ENCODE measurements around the gene RFXAP. TPM values are rescaled to one million over a fixed set of nuclear protein-coding genes. Genes with fewer than 3 reads are reported as not detected.

Gene RFXAP
- total RNA-seq, 1 experiment from 2014 or later = 4.4 TPM

GRCh38 chr13:36817996-36818803 lies 822 bp upstream of the RFXAP start (continued):
- TF ChIP-seq, protein P1, sequence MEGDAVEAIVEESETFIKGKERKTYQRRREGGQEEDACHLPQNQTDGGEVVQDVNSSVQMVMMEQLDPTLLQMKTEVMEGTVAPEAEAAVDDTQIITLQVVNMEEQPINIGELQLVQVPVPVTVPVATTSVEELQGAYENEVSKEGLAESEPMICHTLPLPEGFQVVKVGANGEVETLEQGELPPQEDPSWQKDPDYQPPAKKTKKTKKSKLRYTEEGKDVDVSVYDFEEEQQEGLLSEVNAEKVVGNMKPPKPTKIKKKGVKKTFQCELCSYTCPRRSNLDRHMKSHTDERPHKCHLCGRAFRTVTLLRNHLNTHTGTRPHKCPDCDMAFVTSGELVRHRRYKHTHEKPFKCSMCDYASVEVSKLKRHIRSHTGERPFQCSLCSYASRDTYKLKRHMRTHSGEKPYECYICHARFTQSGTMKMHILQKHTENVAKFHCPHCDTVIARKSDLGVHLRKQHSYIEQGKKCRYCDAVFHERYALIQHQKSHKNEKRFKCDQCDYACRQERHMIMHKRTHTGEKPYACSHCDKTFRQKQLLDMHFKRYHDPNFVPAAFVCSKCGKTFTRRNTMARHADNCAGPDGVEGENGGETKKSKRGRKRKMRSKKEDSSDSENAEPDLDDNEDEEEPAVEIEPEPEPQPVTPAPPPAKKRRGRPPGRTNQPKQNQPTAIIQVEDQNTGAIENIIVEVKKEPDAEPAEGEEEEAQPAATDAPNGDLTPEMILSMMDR (IDR thresholded peaks at IDR 0.05 in 2 of 3, conservative IDR thresholded peaks at IDR 0.05 in 1 of 3; ENCODE audit: borderline replicate concordance in 1 of 3, insufficient read depth in 1 of 3, low read depth in 2 of 3, low read length in 2 of 3) = no peak; a peak in 2 of 6 replicates
- TF ChIP-seq FOSL1 (IDR thresholded peaks at IDR 0.05; ENCODE audit: low read depth) (no peak), CEBPB (IDR thresholded peaks at IDR 0.05; ENCODE audit: low read depth) (no peak), YY1 (IDR thresholded peaks at IDR 0.05; ENCODE audit: extremely low read depth, insufficient replicate concordance, low read depth, low read length) (no peak), POLR2A (IDR thresholded peaks at IDR 0.05; ENCODE audit: borderline replicate concordance, extremely low read depth, insufficient read depth, insufficient read length) (no peak)

GRCh38 chr13:36819739-36820090 lies 693 bp downstream of the RFXAP start:
- Histone ChIP-seq H2AFZ (ENCODE audit: low read depth, low read length, poor library complexity, severe bottlenecking) (no peak overlapping the region), H3K9me2 (ENCODE audit: insufficient read depth) (no peaks in the 10 kb centered on the region), H3K79me2 (ENCODE audit: insufficient read depth, low read length) (peaks cover 46% of the 10 kb centered on the region), H3K4me3 (replicated peaks in 1 of 2; ENCODE audit: low read depth in 1 of 2, low read length in 2 of 2) (peak overlapping the region; percentile 72 to 81), H3K9me3 (ENCODE audit: control insufficient read depth in 1 of 2, insufficient read depth in 1 of 2, low read depth in 1 of 2, low read length in 2 of 2) (no peaks in the 10 kb centered on the region), H3K27me3 (ENCODE audit: insufficient read depth, low read length) (no peaks in the 10 kb centered on the region), H3K36me3 (ENCODE audit: control insufficient read depth in 1 of 2, insufficient read depth in 2 of 2, low read length in 2 of 2) (no peaks in the 10 kb centered on the region), H3K9ac (ENCODE audit: low read length) (peak overlapping the region; percentile 72), H3K4me2 (ENCODE audit: low read length) (peak overlapping the region; percentile 96), H3K4me1 (ENCODE audit: control insufficient read depth in 1 of 2, insufficient read depth in 2 of 2, low read length in 2 of 2) (peaks cover 3 to 21% of the 10 kb centered on the region in 2 experiments; a peak in 3 of 4 replicates), H3K27ac (ENCODE audit: low read depth, low read length) (no peak overlapping the region; the same call in 1 of the 2 replicates), H4K20me1 (ENCODE audit: insufficient read depth) (no peaks in the 10 kb centered on the region)
- ATAC-seq (peak; percentile 13), DNase-seq (ENCODE audit: low read depth, low spot score) (no peak)
- ChIA-PET RAD21 (ENCODE audit: low non-redundant PET in 1 of 2, low total read pairs in 2 of 2, uncharacterized antibody in 2 of 2, unreplicated experiment in 2 of 2) (no interaction called here), CTCF (no interaction called here), POLR2A (no interaction called here)
- intact Hi-C loops (cut with micrococcal nuclease) = no loop called here
- no peak for TF ChIP-seq CBX3 (IDR thresholded peaks at IDR 0.05; ENCODE audit: low read depth)
- TF ChIP-seq SIN3A (IDR thresholded peaks at IDR 0.05; ENCODE audit: low read depth) = no peak
- TF ChIP-seq FOSL1 (IDR thresholded peaks at IDR 0.05; ENCODE audit: low read depth) = no peak
- TF ChIP-seq POLR2AphosphoS5 (IDR thresholded peaks at IDR 0.05; ENCODE audit: low read depth, low read length) = no peak
- no peak for TF ChIP-seq YY1 (IDR thresholded peaks at IDR 0.05; ENCODE audit: extremely low read depth, insufficient replicate concordance, low read depth, low read length)
- no peak for TF ChIP-seq SP1 (IDR thresholded peaks at IDR 0.05; ENCODE audit: low read depth)
- TF ChIP-seq EGR1 (IDR thresholded peaks at IDR 0.05; ENCODE audit: low read depth) = no peak
- TF ChIP-seq EZH2phosphoT487 (IDR thresholded peaks at IDR 0.05; ENCODE audit: borderline replicate concordance) = no peak
- TF ChIP-seq POLR2A (IDR thresholded peaks at IDR 0.05; ENCODE audit: borderline replicate concordance, extremely low read depth, insufficient read depth, insufficient read length) = no peak
- BruUV-seq (replicated peaks) = no TSS peak

All from HCT116 (cell line).